K562 (cell line): ENCODE data around the gene RABGAP1L. TPM values are rescaled to one million over a fixed set of nuclear protein-coding genes. Genes with fewer than 3 reads are reported as not detected.
A peak's percentile ranks its signal among the peaks of the same experiment; 100 is the strongest.

Experiments used
- ATAC-seq: fragments of 200-7000 bp; cut with Tn5 transposase; 3 replicates; pipeline ENCODE4 v1.9.1; 2020; ENCODE audit warnings: moderate library complexity
- BruUV-seq: library from RNA; stranded (reverse); fragments of 400-500 nt; replicated peaks from 2 replicates; lab custom pipeline; 2021; lab: Mats Ljungman, UMichigan
- CTCF ChIA-PET: fragments of 300-600 bp; formaldehyde crosslinking; extraction: SDS; loops from one replicate; lab custom pipeline; 2021; ENCODE audit warnings: low intra/inter-chr PET ratio; lab: Yijun Ruan, JAX
- POLR2A ChIA-PET: fragments of 300-600, 350-650 bp; sonication (Branson Sonifier 250); formaldehyde crosslinking; extraction: SDS; loops from one replicate; lab custom pipeline; 2021; ENCODE audit warnings: antibody characterized with exemption, inconsistent platforms; lab: Yijun Ruan, JAX
- DNase-seq, 4 experiments: peaks; one replicate each; pipeline versions ENCODE4 v3.0.0 to v3.0.0-alpha.2; 2011 to 2018; ENCODE audit warnings: low spot score in 3 of 4, mixed read lengths in 3 of 4; ENCODE audit errors: extremely low read depth in 1 of 4
- FAIRE-seq: peaks from 2 replicates; lab custom pipeline; 2011; peaks lifted over from hg19 to GRCh38; lab: Jason Lieb, UNC
- H2AFZ ChIP-seq: 2 replicates; pipeline ENCODE4 v1.6.0; 2011; ENCODE audit warnings: low read depth, low read length, control low read depth, inconsistent platforms
- H3K27ac ChIP-seq: fragments of 200-600 bp; 3 replicates; pipeline ENCODE4 v1.8.0; 2011; ENCODE audit warnings: low read depth, mild to moderate bottlenecking, control low read depth, inconsistent platforms, low read length, moderate library complexity, mixed read lengths; ENCODE audit errors: extremely low read depth
- H3K27me3 ChIP-seq, 2 experiments: fragments of 300-600 bp in 1 of 2; 2 replicates in 1 of 2; 3 replicates in 1 of 2; pipeline versions ENCODE4 v1.6.0 to v1.8.0; 2011; ENCODE audit warnings: inconsistent platforms in 2 of 2, low read length in 2 of 2, mild to moderate bottlenecking in 1 of 2, mixed read lengths in 1 of 2, moderate library complexity in 1 of 2; ENCODE audit not compliant: control insufficient read depth in 2 of 2, insufficient read depth in 2 of 2
- H3K36me3 ChIP-seq: fragments of 300-600 bp; 3 replicates; pipeline ENCODE4 v1.8.0; 2011; ENCODE audit warnings: mild to moderate bottlenecking, low read length, inconsistent platforms; ENCODE audit not compliant: control insufficient read depth, insufficient read depth
- H3K4me1 ChIP-seq, 2 experiments: fragments of 200-600 bp in 1 of 2; replicated peaks in 1 of 2; 2 replicates in 1 of 2; 3 replicates in 1 of 2; pipeline versions ENCODE4 v1.5.1 to v1.8.0; 2011; ENCODE audit warnings: inconsistent platforms in 2 of 2, low read length in 2 of 2, mild to moderate bottlenecking in 1 of 2, mixed read lengths in 1 of 2, moderate library complexity in 1 of 2; ENCODE audit not compliant: control insufficient read depth in 2 of 2, insufficient read depth in 2 of 2
- H3K4me2 ChIP-seq: 2 replicates; pipeline ENCODE4 v1.6.1; 2011; ENCODE audit warnings: low read length, control low read depth, inconsistent platforms, mixed read lengths; ENCODE audit not compliant: insufficient read depth
- H3K4me3 ChIP-seq: fragments of 200-600 bp; sonication (generic), shearing (Covaris generic); 2 replicates; pipeline ENCODE4 v1.5.1; 2016; ENCODE audit warnings: control low read depth, inconsistent platforms
- H3K79me2 ChIP-seq: fragments of 200-600 bp; 3 replicates; pipeline ENCODE4 v1.8.0; 2011; ENCODE audit warnings: low read length, inconsistent platforms; ENCODE audit not compliant: control insufficient read depth, insufficient read depth
- H3K9ac ChIP-seq, 2 experiments: 2 replicates each; pipeline versions ENCODE4 v1.6.0 to v1.6.1; 2011; ENCODE audit warnings: low read depth in 2 of 2, low read length in 2 of 2, control low read depth in 1 of 2, inconsistent platforms in 1 of 2, mild to moderate bottlenecking in 1 of 2, mixed read lengths in 1 of 2; ENCODE audit not compliant: insufficient read depth in 1 of 2
- H3K9me1 ChIP-seq: one replicate; pipeline ENCODE4 v1.6.0; 2011; ENCODE audit warnings: inconsistent platforms, mild to moderate bottlenecking, low read length, moderate library complexity; ENCODE audit not compliant: control insufficient read depth, insufficient read depth
- H3K9me3 ChIP-seq: replicated peaks from 2 replicates; pipeline ENCODE4 v1.5.1; 2011; ENCODE audit warnings: low read depth, low read length, inconsistent platforms; ENCODE audit not compliant: control insufficient read depth, insufficient read depth
- H4K20me1 ChIP-seq: replicated peaks from 2 replicates; pipeline ENCODE4 v1.6.1; 2011; ENCODE audit warnings: low read length, inconsistent platforms, mixed read lengths; ENCODE audit not compliant: control insufficient read depth, insufficient read depth
- DPF2 ChIP-seq: fragments of 450-650 bp; IDR thresholded peaks from 2 replicates; pipeline ENCODE4 v1.6.1; 2016
- ELF4 ChIP-seq: fragments of 450-650 bp; formaldehyde crosslinking; IDR thresholded peaks from 2 replicates; pipeline ENCODE4 v1.4.0; 2022; ENCODE audit warnings: missing genetic modification characterization
- LARP7 ChIP-seq: fragments of 450-650 bp; IDR thresholded peaks from 2 replicates; pipeline ENCODE4 v1.6.1; 2016
- PCBP1 ChIP-seq: fragments of 200-400 bp; formaldehyde crosslinking; IDR thresholded peaks from 2 replicates; pipeline ENCODE4 v1.6.1; 2018; ENCODE audit warnings: mild to moderate bottlenecking, low read depth, low read length; ENCODE audit not compliant: poor library complexity, severe bottlenecking
- PTTG1 ChIP-seq: fragments of 450-650 bp; IDR thresholded peaks from 2 replicates; pipeline ENCODE4 v1.6.1; 2016; ENCODE audit warnings: low read depth, mild to moderate bottlenecking, missing genetic modification characterization, missing compliant biosample characterization
- RBBP5 ChIP-seq: fragments of 200-600 bp; sonication (generic); IDR thresholded peaks from 2 replicates; pipeline ENCODE4 v1.6.1; 2012; ENCODE audit warnings: borderline replicate concordance, mild to moderate bottlenecking, low read length, control low read depth, inconsistent platforms; ENCODE audit not compliant: insufficient read depth, poor library complexity, severe bottlenecking
- RBM34 ChIP-seq: fragments of 200-400 bp; formaldehyde crosslinking; IDR thresholded peaks from 2 replicates; pipeline ENCODE4 v1.6.1; 2018; ENCODE audit warnings: low read length, borderline replicate concordance; ENCODE audit not compliant: insufficient read depth
- SOX6 ChIP-seq: fragments of 450-650 bp; IDR thresholded peaks from 2 replicates; pipeline ENCODE4 v1.6.1; 2014; ENCODE audit warnings: mild to moderate bottlenecking
- TEAD2 ChIP-seq: fragments of 450-650 bp; IDR thresholded peaks from 2 replicates; pipeline ENCODE4 v1.6.1; 2016; ENCODE audit warnings: missing genetic modification characterization, control low read depth, missing compliant biosample characterization
- ZNF445 ChIP-seq: fragments of 250-450 bp; sonication (Bioruptor Pico); IDR thresholded peaks from 2 replicates; pipeline ENCODE4 v1.4.0; 2020; ENCODE audit warnings: low read depth, mild to moderate bottlenecking, moderate library complexity
- ZNF76 ChIP-seq: fragments of 250-450 bp; sonication (Bioruptor Pico); IDR thresholded peaks from 2 replicates; pipeline ENCODE4 v1.4.0; 2020; ENCODE audit warnings: mild to moderate bottlenecking, moderate library complexity, borderline replicate concordance
- WGBS: fragments of 100-300 bp; shearing (Covaris generic); methylation state at CpG from one replicate; pipeline ENCODE4 v1.1.6; 2016; ENCODE audit warnings: low coverage, mixed read lengths; ENCODE audit not compliant: insufficient coverage; ENCODE audit errors: missing lambda C conversion rate; 5-methylcytosine and 5-hydroxymethylcytosine counted together
- in situ Hi-C: fragments of 300-500 bp; cut with MboI; formaldehyde crosslinking; loops from 4 replicates; pipeline ENCODE4 v1.15.0; 2018; ENCODE audit warnings: inconsistent platforms, mixed read lengths
- intact Hi-C: fragments of 100-400 bp; cut with micrococcal nuclease; formaldehyde crosslinking; loops from 2 replicates; pipeline ENCODE4 v1.14.2; 2022
- polyA plus RNA-seq, 8 experiments: library from polyadenylated mRNA; depleted of rRNA in 4 of 8; stranded (reverse) in 5 of 8; unstranded in 3 of 8; fragments of >200 nt; fragmentation: Nextera tagmentation in 2 of 8; fragmentation: Illumina TruSeq in 1 of 8; extraction: Ambion mirVana in 2 of 8; extraction: Trizol in 1 of 8; gene quantifications; 2 replicates each; pipeline versions ENCODE4 v1.2.1 to v1.2.3, GENCODE V29; 2011 to 2014; ENCODE audit warnings: inconsistent platforms in 1 of 8, missing spikeins in 1 of 8
- total RNA-seq, 7 experiments: library from RNA; depleted of rRNA in 6 of 7; stranded (reverse); fragments of >200 nt in 6 of 7; fragmentation: Illumina TruSeq in 2 of 7; extraction: Trizol in 2 of 7; gene quantifications; 2 replicates each; pipeline versions ENCODE4 v1.2.1 to v1.2.3, GENCODE V29; 2011 to 2021; ENCODE audit warnings: low replicate concordance in 1 of 7

Gene RABGAP1L
- total and polyA plus RNA-seq, 9 of the 15 experiments (the other 6 are each of a cell fraction or from before 2014, with no cell fraction given), result 16.5 to 44.9 (median 26.7) TPM

DNA sequence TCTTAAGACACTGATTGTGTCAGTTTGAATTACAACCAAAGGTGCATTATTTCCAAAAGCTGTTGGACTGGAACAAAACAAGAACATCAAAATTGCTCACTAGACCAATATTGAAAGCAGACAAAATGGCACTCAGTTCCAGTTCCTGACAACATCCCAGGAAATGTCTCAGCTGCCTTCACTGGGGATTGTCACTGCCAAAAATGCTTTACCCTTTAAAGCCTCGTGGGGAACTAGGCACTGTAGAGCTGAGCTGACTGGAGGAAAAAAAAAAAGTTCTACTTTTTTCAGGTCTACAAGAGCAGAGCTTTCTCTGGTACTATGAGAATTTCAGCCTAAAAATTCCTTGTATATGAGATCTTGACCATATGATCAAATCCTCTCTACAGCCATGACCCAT is 310.4 kb downstream of the RABGAP1L start:
- FAIRE-seq, result peak; percentile 19

DNA sequence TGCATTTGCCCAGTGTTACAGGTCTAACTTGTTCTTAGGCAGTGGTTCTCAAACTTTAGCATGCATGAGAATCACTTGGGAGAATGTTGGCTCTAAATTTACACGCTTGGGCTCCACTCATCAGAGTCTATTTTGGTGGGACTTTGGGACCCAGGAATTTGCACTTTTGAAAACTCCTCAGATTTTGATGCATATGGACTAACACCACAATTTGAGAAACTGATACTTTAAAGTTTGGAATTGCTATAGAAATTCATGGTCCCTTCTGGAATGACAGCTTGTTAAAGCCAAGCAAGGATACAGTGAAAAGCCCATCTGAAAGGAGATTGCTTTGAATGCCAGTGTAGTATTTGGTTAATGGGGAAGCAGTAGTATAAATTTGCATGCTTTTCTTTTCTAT is 320.0 kb downstream of the RABGAP1L start:
- no TSS peak for BruUV-seq
- CTCF ChIA-PET, result no interaction called here
- DNase-seq (no peak), ATAC-seq (no peak), FAIRE-seq (no peak)
- no peak overlapping the region for H2AFZ ChIP-seq
- no peak overlapping the region for H3K4me2 ChIP-seq
- H3K9me1 ChIP-seq, result no peaks in the 10 kb centered on the region
- H3K27ac ChIP-seq, result no peak overlapping the region
- no peaks in the 10 kb centered on the region for H3K36me3 ChIP-seq
- H3K4me1 ChIP-seq, result no peaks in the 10 kb centered on the region
- no peaks in the 10 kb centered on the region for H3K79me2 ChIP-seq
- H3K27me3 ChIP-seq, result no peaks in the 10 kb centered on the region
- POLR2A ChIA-PET, result no interaction called here
- no peak overlapping the region for H3K9ac ChIP-seq
- TF ChIP-seq ZNF445 (CRISPR knock-in tag), result no peak
- TF ChIP-seq RBM34, result no peak
- TF ChIP-seq PCBP1, result no peak
- TF ChIP-seq RBBP5, result no peak
- no peak for TF ChIP-seq LARP7
- TF ChIP-seq TEAD2 (tag), result no peak
- no peak for TF ChIP-seq PTTG1
- intact Hi-C loops, result no loop called here
- no peak overlapping the region for H3K4me3 ChIP-seq
- in situ Hi-C loops, result no loop called here
- no peaks in the 10 kb centered on the region for H3K9me3 ChIP-seq
- no peaks in the 10 kb centered on the region for H4K20me1 ChIP-seq
- 36% methylated on average over 1 of the region's 1 CpG for WGBS

More for the DNA sequence above, 310.4 kb downstream of the RABGAP1L start:
- ChIA-PET CTCF (no interaction called here), POLR2A (interaction anchor here (1.0 to 1.1 kb wide), 2 partner anchors 11 to 22 kb away, joined by 3 to 4 read pairs; no protein-coding TSS in a partner anchor)
- H3K27me3 ChIP-seq, result no peaks in the 10 kb centered on the region
- H4K20me1 ChIP-seq, result no peaks in the 10 kb centered on the region; the same call in 1 of the 2 replicates
- intact Hi-C loops, result loop anchor here (5.0 kb wide), 1 partner anchor 207 kb away; no protein-coding TSS in a partner anchor
- TF ChIP-seq ELF4 (CRISPR knock-in tag) (no peak), ZNF76 (CRISPR knock-in tag) (no peak), DPF2 (no peak), PCBP1 (no peak), SOX6 (no peak)
- TF ChIP-seq, all 486 proteins: peak for 0
- no peak overlapping the region for H3K4me2 ChIP-seq
- no peak overlapping the region for H2AFZ ChIP-seq
- H3K79me2 ChIP-seq, result no peaks in the 10 kb centered on the region
- no TSS peak for BruUV-seq
- DNase-seq (no peak), ATAC-seq (no peak; the same call in 2 of the 3 replicates)
- no peaks in the 10 kb centered on the region for H3K9me1 ChIP-seq
- 0% methylated on average over 1 of the region's 1 CpG for WGBS
- no peaks in the 10 kb centered on the region for H3K4me1 ChIP-seq
- no peak overlapping the region for H3K9ac ChIP-seq
- in situ Hi-C loops, result no loop called here
- H3K9me3 ChIP-seq, result no peaks in the 10 kb centered on the region
- no peaks in the 10 kb centered on the region for H3K36me3 ChIP-seq
- no peak overlapping the region for H3K4me3 ChIP-seq
- H3K27ac ChIP-seq, result no peak overlapping the region
